22Rv1 (cell line): ENCODE results near the gene FAM20A.

Source experiments
- CTCF ChIP-seq: fragments of 450-650 bp; IDR thresholded peaks from 2 replicates; pipeline ENCODE4 v1.5.1; 2017; ENCODE audit warnings: mild to moderate bottlenecking
- ZFX ChIP-seq: fragments of 450-650 bp; IDR thresholded peaks from 2 replicates; pipeline ENCODE4 v1.6.1; 2017; ENCODE audit warnings: antibody characterized with exemption, borderline replicate concordance

GRCh38 chr17:68601565-68602288, 560 bp upstream of the FAM20A start:
- TF ChIP-seq CTCF (no peak), ZFX (no peak)
